GM18505 (cell line): ENCODE measurements around the gene DHRS12.

ENCODE experiments used
- ATAC-seq: cut with Tn5 transposase; IDR thresholded peaks from one replicate; pipeline ENCODE4 v1.9.1; 2021; ENCODE audit not compliant: unreplicated experiment
- POLR2A ChIP-seq: IDR thresholded peaks from 4 replicates; pipeline ENCODE4 v1.6.1; 2011; ENCODE audit warnings: borderline replicate concordance; ENCODE audit not compliant: insufficient read depth, insufficient read length; ENCODE audit errors: extremely low read depth

Gene DHRS12

GRCh38 chr13:51821606-51822005 is 17.6 kb upstream of the DHRS12 start:
- no peak for ATAC-seq
- no peak for TF ChIP-seq POLR2A

DNA sequence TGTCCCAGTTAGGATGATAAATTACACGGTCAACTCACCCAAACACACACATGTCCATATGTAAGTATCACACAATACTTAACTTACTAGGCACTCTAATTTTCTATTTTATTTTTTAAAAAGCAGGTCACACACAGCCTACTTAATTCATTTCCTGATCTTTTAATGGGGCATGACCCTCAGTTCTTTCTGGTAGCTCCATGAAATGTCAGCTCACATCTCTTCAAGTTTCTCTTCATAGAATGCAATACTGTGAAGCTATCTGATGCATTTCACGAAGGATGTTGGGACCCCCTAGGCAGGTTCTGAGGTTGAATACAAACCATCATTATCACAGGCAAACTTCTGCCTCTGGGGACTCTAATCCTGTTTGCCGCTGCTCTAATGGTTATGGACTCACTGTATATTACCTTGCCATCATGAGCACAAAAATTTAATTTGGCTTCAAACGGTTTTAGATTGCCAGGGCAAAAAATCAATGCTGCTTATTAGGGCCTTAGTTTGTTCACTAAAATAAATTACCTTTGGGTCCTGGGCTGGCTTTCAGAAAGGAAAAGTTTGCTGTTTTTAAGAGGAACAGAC is 16.1 kb upstream of the DHRS12 start:
- TF ChIP-seq POLR2A, result no peak
- no peak for ATAC-seq

DNA sequence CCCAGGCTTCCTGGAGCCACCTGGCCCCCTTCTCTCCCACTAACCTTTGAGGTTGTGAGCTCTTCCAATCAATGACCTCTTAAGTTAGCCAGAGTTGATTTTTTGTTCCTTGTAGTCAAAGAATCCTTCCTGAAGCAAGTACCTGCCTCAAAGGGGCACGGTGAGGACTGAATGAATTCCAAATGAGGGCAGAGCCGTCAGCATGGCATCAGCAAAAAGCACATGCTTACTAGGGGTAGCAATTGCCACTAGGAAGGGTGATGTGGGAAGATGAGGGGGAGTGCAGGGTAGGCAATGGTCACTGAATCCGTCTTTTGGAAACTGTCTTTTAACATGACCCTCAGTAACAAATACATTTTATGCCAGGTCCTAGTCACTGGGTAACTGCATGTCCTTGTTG is 15.6 kb upstream of the DHRS12 start:
- ATAC-seq, result no peak
- TF ChIP-seq POLR2A, result no peak

DNA sequence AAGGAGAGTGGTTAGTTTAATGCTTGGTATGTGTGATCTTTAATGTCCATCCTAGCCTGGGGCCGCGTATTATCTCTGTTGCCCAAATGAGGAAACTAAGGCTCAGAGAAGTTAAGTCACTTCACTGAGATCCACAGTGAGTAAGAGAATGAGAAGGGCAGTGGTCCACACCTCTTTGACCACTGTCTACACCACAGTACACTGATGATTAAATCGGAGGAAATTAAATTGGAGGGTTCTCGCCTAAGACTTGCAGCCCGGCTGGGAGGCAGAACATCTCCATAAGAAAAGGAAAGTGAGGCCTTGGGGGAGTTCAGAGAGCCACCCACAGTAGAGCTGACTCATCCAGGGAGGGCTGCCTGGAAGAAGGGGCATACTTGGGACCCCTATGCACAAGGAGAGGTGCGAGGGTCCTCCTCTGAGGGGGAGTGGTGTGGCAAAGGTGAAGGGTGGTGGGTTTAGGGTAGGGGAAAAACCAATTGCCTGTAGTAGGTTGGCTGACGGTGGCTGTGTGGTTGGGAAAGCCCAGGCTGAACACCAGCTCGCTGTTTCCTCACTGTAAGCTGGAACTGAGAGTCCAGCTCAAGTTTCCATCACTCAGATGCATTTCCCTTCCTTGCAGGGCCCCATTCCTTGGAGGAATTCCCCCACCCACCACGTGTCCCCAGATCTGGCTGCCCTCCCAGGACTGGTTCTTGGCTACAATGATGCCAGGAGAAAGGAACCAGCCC is 15.0 kb upstream of the DHRS12 start:
- no peak for TF ChIP-seq POLR2A
- no peak for ATAC-seq

- TF ChIP-seq POLR2A, result no peak
These were observed 14.3 kb upstream of the DHRS12 start for GRCh38 chr13:51818276-51818675.

GRCh38 chr13:51817717-51818116 is 13.8 kb upstream of the DHRS12 start:
- no peak for TF ChIP-seq POLR2A
- no peak for ATAC-seq

More at GRCh38 chr13:51818276-51818675, 14.3 kb upstream of the DHRS12 start:
- no peak for ATAC-seq

DNA sequence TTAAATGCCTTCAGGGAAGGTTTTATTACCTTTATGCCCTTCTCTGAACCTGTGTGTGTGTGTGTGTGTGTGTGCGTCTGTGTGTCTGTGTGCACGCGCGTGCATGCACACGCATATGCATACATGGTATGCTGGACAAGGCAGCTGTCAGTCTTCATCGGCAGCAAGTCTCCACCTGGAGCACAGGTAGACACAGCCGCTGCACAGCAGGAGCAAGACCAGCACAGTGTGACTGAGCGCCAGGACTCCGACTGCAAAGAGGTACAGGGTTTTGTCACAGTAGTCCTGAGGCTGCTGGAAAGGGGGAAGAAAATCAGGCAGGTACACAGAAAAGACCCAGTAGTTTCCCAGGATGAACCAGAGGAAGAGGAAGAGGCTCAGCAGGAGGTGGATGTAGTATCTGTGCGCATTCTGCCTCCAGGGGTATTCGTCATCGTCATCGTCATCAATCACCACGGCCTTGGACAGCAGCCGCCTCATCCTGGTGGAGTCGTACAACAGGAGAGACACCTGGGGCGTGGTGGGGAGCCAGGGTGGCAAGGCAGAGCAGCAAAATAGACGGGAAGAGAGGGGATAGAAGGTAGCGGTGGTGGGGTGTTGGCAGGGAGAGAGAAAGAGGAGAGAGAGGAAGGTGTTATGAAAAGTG is 12.8 kb upstream of the DHRS12 start:
- ATAC-seq, result no peak
- TF ChIP-seq POLR2A, result no peak

- no peak for TF ChIP-seq POLR2A
These were observed 11.9 kb upstream of the DHRS12 start for GRCh38 chr13:51815848-51816247.

GRCh38 chr13:51814825-51815650 is 11.1 kb upstream of the DHRS12 start:
- TF ChIP-seq POLR2A, result no peak
- peak; percentile 58 for ATAC-seq

More at GRCh38 chr13:51815848-51816247, 11.9 kb upstream of the DHRS12 start:
- no peak for ATAC-seq

DNA sequence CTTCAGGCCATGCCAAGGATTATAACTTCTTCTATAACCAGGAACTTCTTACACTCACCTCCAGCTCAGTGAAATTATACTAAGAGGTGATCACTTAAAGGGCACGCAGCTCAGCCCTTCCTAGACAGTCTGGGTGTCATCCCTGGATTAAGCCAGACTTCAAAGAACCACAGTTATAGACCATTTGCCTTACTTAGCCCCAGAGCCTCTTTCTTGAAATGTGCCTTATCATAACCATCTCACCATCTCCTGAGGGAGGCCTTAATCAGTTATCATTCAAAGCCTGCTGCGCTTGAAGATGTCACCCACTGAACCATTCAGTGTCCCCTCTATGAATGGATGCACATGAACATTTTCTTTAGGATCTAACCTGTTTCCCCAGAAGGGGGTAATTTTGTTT is 10.1 kb upstream of the DHRS12 start:
- ATAC-seq, result no peak

GRCh38 chr13:51811920-51812451 is 8.0 kb upstream of the DHRS12 start:
- ATAC-seq, result no peak

More for the DNA sequence above, 10.1 kb upstream of the DHRS12 start:
- no peak for TF ChIP-seq POLR2A

DNA sequence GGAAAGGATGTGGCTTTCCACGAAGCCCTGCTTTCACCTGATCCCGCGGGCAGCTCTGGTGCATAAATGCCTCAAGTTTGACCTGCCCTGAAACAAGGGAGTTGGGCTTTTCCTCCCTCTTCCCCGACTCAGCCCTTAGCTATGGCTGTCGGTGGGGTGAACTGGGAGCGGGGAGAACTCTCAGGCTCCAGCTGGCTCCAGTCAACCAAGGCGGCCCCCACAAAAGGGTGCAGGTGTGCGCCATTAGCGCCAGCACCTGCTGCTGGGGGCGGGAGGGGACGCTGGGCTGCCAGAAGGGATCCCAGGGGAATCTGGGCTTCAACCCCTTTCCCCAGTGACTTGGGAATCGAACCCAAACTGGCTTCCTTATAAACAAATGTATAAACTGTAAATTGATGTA is 7.1 kb upstream of the DHRS12 start:
- TF ChIP-seq POLR2A, result no peak
- no peak for ATAC-seq

More at GRCh38 chr13:51811920-51812451, 8.0 kb upstream of the DHRS12 start:
- no peak for TF ChIP-seq POLR2A

- ATAC-seq, result no peak
These were observed 4.8 kb upstream of the DHRS12 start for GRCh38 chr13:51808811-51809210.

DNA sequence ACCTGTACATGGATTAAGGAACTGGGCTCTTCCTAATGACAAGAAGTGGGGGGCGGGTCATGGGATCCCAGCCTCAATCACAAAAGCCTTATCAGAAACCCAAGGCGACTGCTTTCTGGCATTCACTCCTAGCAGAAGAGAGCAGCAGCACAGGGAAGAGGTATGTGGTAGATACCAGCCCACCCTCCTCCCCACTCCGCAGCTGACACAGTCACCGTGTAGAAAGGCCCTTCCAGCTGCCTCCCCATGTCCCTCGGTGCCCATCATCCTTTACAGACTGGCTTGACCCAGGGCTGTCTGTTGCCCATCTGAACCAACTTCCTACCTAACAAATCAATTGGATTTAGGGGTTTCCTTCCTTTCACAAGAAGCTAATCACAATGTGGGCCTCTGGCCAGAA is 3.1 kb upstream of the DHRS12 start:
- no peak for TF ChIP-seq POLR2A
- ATAC-seq, result no peak

More at GRCh38 chr13:51808811-51809210, 4.8 kb upstream of the DHRS12 start:
- TF ChIP-seq POLR2A, result no peak

- no peak for ATAC-seq
These were observed 2.6 kb upstream of the DHRS12 start for GRCh38 chr13:51806566-51806965.

More at GRCh38 chr13:51806566-51806965, 2.6 kb upstream of the DHRS12 start:
- no peak for TF ChIP-seq POLR2A
